Measurements from ENCODE around the gene PPP2R2C. TPM values are rescaled to one million over a fixed set of nuclear protein-coding genes. Genes with fewer than 3 reads are reported as not detected.

The PPP2R2C gene
- total RNA-seq, 2 donors from 2014 or later, result 0.53 TPM; not detected in 1

- no peak for DNase-seq
- intact Hi-C loops (cut with DNase I, micrococcal nuclease), result no loop called here
Observed at GRCh38 chr4:6440506-6441201, 31.8 kb downstream of the PPP2R2C start.

GRCh38 chr4:6439120-6439762 is 33.2 kb downstream of the PPP2R2C start:
- ATAC-seq, result no peak
- intact Hi-C loops (cut with DNase I, micrococcal nuclease), result no loop called here
- no peak for DNase-seq

More at GRCh38 chr4:6440506-6441201, 31.8 kb downstream of the PPP2R2C start:
- ATAC-seq, result no peak

GRCh38 chr4:6437826-6438238 is 34.6 kb downstream of the PPP2R2C start:
- intact Hi-C loops (cut with DNase I, micrococcal nuclease), result no loop called here
- ATAC-seq, result no peak
- no peak for DNase-seq

GRCh38 chr4:6435010-6435409 is 37.4 kb downstream of the PPP2R2C start:
- ATAC-seq (no peak), DNase-seq (no peak)
- intact Hi-C loops (cut with DNase I, micrococcal nuclease), result no loop called here

GRCh38 chr4:6430927-6431326 is 41.5 kb downstream of the PPP2R2C start:
- ATAC-seq, result no peak
- intact Hi-C loops (cut with DNase I, micrococcal nuclease), result no loop called here

GRCh38 chr4:6427439-6428090 is 44.8 kb downstream of the PPP2R2C start:
- no peak for ATAC-seq
- intact Hi-C loops (cut with DNase I, micrococcal nuclease), result no loop called here
- DNase-seq, result no peak

More at GRCh38 chr4:6430927-6431326, 41.5 kb downstream of the PPP2R2C start:
- no peak for DNase-seq

- no peak for DNase-seq
- intact Hi-C loops (cut with DNase I, micrococcal nuclease), result no loop called here
- ATAC-seq, result no peak
Observed at GRCh38 chr4:6426571-6427438, 45.6 kb downstream of the PPP2R2C start.

GRCh38 chr4:6425911-6426310 is 46.5 kb downstream of the PPP2R2C start:
- DNase-seq (no peak), ATAC-seq (no peak)
- intact Hi-C loops (cut with DNase I, micrococcal nuclease), result no loop called here

- DNase-seq (no peak), ATAC-seq (no peak)
- intact Hi-C loops (cut with DNase I, micrococcal nuclease), result no loop called here
Observed at GRCh38 chr4:6425336-6425735, 47.1 kb downstream of the PPP2R2C start.

GRCh38 chr4:6424425-6424824 is 48.0 kb downstream of the PPP2R2C start:
- intact Hi-C loops (cut with DNase I, micrococcal nuclease), result no loop called here
- DNase-seq, result no peak
- ATAC-seq, result no peak

- intact Hi-C loops (cut with DNase I, micrococcal nuclease), result no loop called here
- no peak for DNase-seq
- ATAC-seq, result no peak
Observed at GRCh38 chr4:6423575-6423974, 48.8 kb downstream of the PPP2R2C start.

- ATAC-seq (no peak), DNase-seq (no peak)
- intact Hi-C loops (cut with DNase I, micrococcal nuclease), result no loop called here
Observed at GRCh38 chr4:6422866-6423265, 49.5 kb downstream of the PPP2R2C start.

- DNase-seq, result no peak
- intact Hi-C loops (cut with DNase I, micrococcal nuclease), result no loop called here
- ATAC-seq, result no peak
Observed at GRCh38 chr4:6422105-6422504, 50.3 kb downstream of the PPP2R2C start.

- ATAC-seq (no peak), DNase-seq (no peak)
- intact Hi-C loops (cut with DNase I, micrococcal nuclease), result no loop called here
Observed at GRCh38 chr4:6421397-6421796, 51.0 kb downstream of the PPP2R2C start.

- no peak for ATAC-seq
- intact Hi-C loops (cut with DNase I, micrococcal nuclease), result no loop called here
Observed at GRCh38 chr4:6420972-6421371, 51.4 kb downstream of the PPP2R2C start.

GRCh38 chr4:6420036-6420435 is 52.4 kb downstream of the PPP2R2C start:
- ATAC-seq, result no peak
- intact Hi-C loops (cut with DNase I, micrococcal nuclease), result no loop called here
- no peak for DNase-seq

More at GRCh38 chr4:6420972-6421371, 51.4 kb downstream of the PPP2R2C start:
- DNase-seq, result no peak

GRCh38 chr4:6419452-6420028 is 52.9 kb downstream of the PPP2R2C start:
- intact Hi-C loops (cut with DNase I, micrococcal nuclease), result no loop called here
- DNase-seq (no peak), ATAC-seq (no peak)

GRCh38 chr4:6418193-6418755 is 54.1 kb downstream of the PPP2R2C start:
- DNase-seq, result no peak
- no peak for ATAC-seq
- intact Hi-C loops (cut with DNase I, micrococcal nuclease), result no loop called here

Data from left colon (tissue), 2 donors.